K562 (cell line): ENCODE results near the gene MN1. TPM values are rescaled to one million over a fixed set of nuclear protein-coding genes. Genes with fewer than 3 reads are reported as not detected.

ENCODE experiments used
- ATAC-seq: fragments of 200-7000 bp; cut with Tn5 transposase; 3 replicates; pipeline ENCODE4 v1.9.1; 2020; ENCODE audit warnings: moderate library complexity
- BruUV-seq: library from RNA; stranded (reverse); fragments of 400-500 nt; replicated peaks from 2 replicates; lab custom pipeline; 2021; lab: Mats Ljungman, UMichigan
- CTCF ChIA-PET: fragments of 300-600 bp; formaldehyde crosslinking; extraction: SDS; loops from one replicate; lab custom pipeline; 2021; ENCODE audit warnings: low intra/inter-chr PET ratio; lab: Yijun Ruan, JAX
- POLR2A ChIA-PET: fragments of 300-600, 350-650 bp; sonication (Branson Sonifier 250); formaldehyde crosslinking; extraction: SDS; loops from one replicate; lab custom pipeline; 2021; ENCODE audit warnings: antibody characterized with exemption, inconsistent platforms; lab: Yijun Ruan, JAX
- DNase-seq, 4 experiments: peaks; one replicate each; pipeline versions ENCODE4 v3.0.0 to v3.0.0-alpha.2; 2011 to 2018; ENCODE audit warnings: low spot score in 3 of 4, mixed read lengths in 3 of 4; ENCODE audit errors: extremely low read depth in 1 of 4
- FAIRE-seq: peaks from 2 replicates; lab custom pipeline; 2011; peaks lifted over from hg19 to GRCh38; lab: Jason Lieb, UNC
- H2AFZ ChIP-seq: 2 replicates; pipeline ENCODE4 v1.6.0; 2011; ENCODE audit warnings: low read depth, low read length, control low read depth, inconsistent platforms
- H3K27ac ChIP-seq: fragments of 200-600 bp; 3 replicates; pipeline ENCODE4 v1.8.0; 2011; ENCODE audit warnings: low read depth, mild to moderate bottlenecking, control low read depth, inconsistent platforms, low read length, moderate library complexity, mixed read lengths; ENCODE audit errors: extremely low read depth
- H3K27me3 ChIP-seq, 2 experiments: fragments of 300-600 bp in 1 of 2; 2 replicates in 1 of 2; 3 replicates in 1 of 2; pipeline versions ENCODE4 v1.6.0 to v1.8.0; 2011; ENCODE audit warnings: inconsistent platforms in 2 of 2, low read length in 2 of 2, mild to moderate bottlenecking in 1 of 2, mixed read lengths in 1 of 2, moderate library complexity in 1 of 2; ENCODE audit not compliant: control insufficient read depth in 2 of 2, insufficient read depth in 2 of 2
- H3K36me3 ChIP-seq: fragments of 300-600 bp; 3 replicates; pipeline ENCODE4 v1.8.0; 2011; ENCODE audit warnings: mild to moderate bottlenecking, low read length, inconsistent platforms; ENCODE audit not compliant: control insufficient read depth, insufficient read depth
- H3K4me1 ChIP-seq, 2 experiments: fragments of 200-600 bp in 1 of 2; replicated peaks in 1 of 2; 2 replicates in 1 of 2; 3 replicates in 1 of 2; pipeline versions ENCODE4 v1.5.1 to v1.8.0; 2011; ENCODE audit warnings: inconsistent platforms in 2 of 2, low read length in 2 of 2, mild to moderate bottlenecking in 1 of 2, mixed read lengths in 1 of 2, moderate library complexity in 1 of 2; ENCODE audit not compliant: control insufficient read depth in 2 of 2, insufficient read depth in 2 of 2
- H3K4me2 ChIP-seq: 2 replicates; pipeline ENCODE4 v1.6.1; 2011; ENCODE audit warnings: low read length, control low read depth, inconsistent platforms, mixed read lengths; ENCODE audit not compliant: insufficient read depth
- H3K4me3 ChIP-seq: fragments of 200-600 bp; sonication (generic), shearing (Covaris generic); 2 replicates; pipeline ENCODE4 v1.5.1; 2016; ENCODE audit warnings: control low read depth, inconsistent platforms
- H3K79me2 ChIP-seq: fragments of 200-600 bp; 3 replicates; pipeline ENCODE4 v1.8.0; 2011; ENCODE audit warnings: low read length, inconsistent platforms; ENCODE audit not compliant: control insufficient read depth, insufficient read depth
- H3K9ac ChIP-seq, 2 experiments: 2 replicates each; pipeline versions ENCODE4 v1.6.0 to v1.6.1; 2011; ENCODE audit warnings: low read depth in 2 of 2, low read length in 2 of 2, control low read depth in 1 of 2, inconsistent platforms in 1 of 2, mild to moderate bottlenecking in 1 of 2, mixed read lengths in 1 of 2; ENCODE audit not compliant: insufficient read depth in 1 of 2
- H3K9me1 ChIP-seq: one replicate; pipeline ENCODE4 v1.6.0; 2011; ENCODE audit warnings: inconsistent platforms, mild to moderate bottlenecking, low read length, moderate library complexity; ENCODE audit not compliant: control insufficient read depth, insufficient read depth
- H3K9me3 ChIP-seq: replicated peaks from 2 replicates; pipeline ENCODE4 v1.5.1; 2011; ENCODE audit warnings: low read depth, low read length, inconsistent platforms; ENCODE audit not compliant: control insufficient read depth, insufficient read depth
- H4K20me1 ChIP-seq: replicated peaks from 2 replicates; pipeline ENCODE4 v1.6.1; 2011; ENCODE audit warnings: low read length, inconsistent platforms, mixed read lengths; ENCODE audit not compliant: control insufficient read depth, insufficient read depth
- ERF ChIP-seq: fragments of 450-650 bp; formaldehyde crosslinking; IDR thresholded peaks from 2 replicates; pipeline ENCODE4 v1.4.0; 2020; ENCODE audit warnings: mild to moderate bottlenecking, mixed read lengths
- SRSF1 ChIP-seq: fragments of 200-400 bp; formaldehyde crosslinking; IDR thresholded peaks from 2 replicates; pipeline ENCODE4 v1.6.1; 2017; ENCODE audit warnings: mild to moderate bottlenecking, low read depth, low read length, moderate library complexity
- ZBED1 ChIP-seq: IDR thresholded peaks from 2 replicates; pipeline ENCODE4 v1.6.1; 2014
- ZNF224 ChIP-seq: sonication (generic); formaldehyde crosslinking; IDR thresholded peaks from 2 replicates; pipeline ENCODE4 v1.8.0; 2022; ENCODE audit warnings: mild to moderate bottlenecking, missing genetic modification reagents
- ZNF780A ChIP-seq: fragments of 250-450 bp; sonication (Bioruptor Pico); IDR thresholded peaks from 2 replicates; pipeline ENCODE4 v1.5.0; 2021; ENCODE audit warnings: mild to moderate bottlenecking
- WGBS: fragments of 100-300 bp; shearing (Covaris generic); methylation state at CpG from one replicate; pipeline ENCODE4 v1.1.6; 2016; ENCODE audit warnings: low coverage, mixed read lengths; ENCODE audit not compliant: insufficient coverage; ENCODE audit errors: missing lambda C conversion rate; 5-methylcytosine and 5-hydroxymethylcytosine counted together
- in situ Hi-C: fragments of 300-500 bp; cut with MboI; formaldehyde crosslinking; loops from 4 replicates; pipeline ENCODE4 v1.15.0; 2018; ENCODE audit warnings: inconsistent platforms, mixed read lengths
- intact Hi-C: fragments of 100-400 bp; cut with micrococcal nuclease; formaldehyde crosslinking; loops from 2 replicates; pipeline ENCODE4 v1.14.2; 2022
- polyA plus RNA-seq, 8 experiments: library from polyadenylated mRNA; depleted of rRNA in 4 of 8; stranded (reverse) in 5 of 8; unstranded in 3 of 8; fragments of >200 nt; fragmentation: Nextera tagmentation in 2 of 8; fragmentation: Illumina TruSeq in 1 of 8; extraction: Ambion mirVana in 2 of 8; extraction: Trizol in 1 of 8; gene quantifications; 2 replicates each; pipeline versions ENCODE4 v1.2.1 to v1.2.3, GENCODE V29; 2011 to 2014; ENCODE audit warnings: inconsistent platforms in 1 of 8, missing spikeins in 1 of 8
- total RNA-seq, 7 experiments: library from RNA; depleted of rRNA in 6 of 7; stranded (reverse); fragments of >200 nt in 6 of 7; fragmentation: Illumina TruSeq in 2 of 7; extraction: Trizol in 2 of 7; gene quantifications; 2 replicates each; pipeline versions ENCODE4 v1.2.1 to v1.2.3, GENCODE V29; 2011 to 2021; ENCODE audit warnings: low replicate concordance in 1 of 7
- TF ChIP-seq, protein P1 (sequence below): fragments of 250-450 bp; sonication (Bioruptor Pico); IDR thresholded peaks from 2 replicates; pipeline ENCODE4 v1.9.0; 2021; ENCODE audit warnings: mild to moderate bottlenecking

The MN1 gene
- total and polyA plus RNA-seq, 9 of the 15 experiments (the other 6 are each of a cell fraction or from before 2014, with no cell fraction given) = under 0.01 to 0.05 (median 0.03) TPM; not detected in 5

DNA sequence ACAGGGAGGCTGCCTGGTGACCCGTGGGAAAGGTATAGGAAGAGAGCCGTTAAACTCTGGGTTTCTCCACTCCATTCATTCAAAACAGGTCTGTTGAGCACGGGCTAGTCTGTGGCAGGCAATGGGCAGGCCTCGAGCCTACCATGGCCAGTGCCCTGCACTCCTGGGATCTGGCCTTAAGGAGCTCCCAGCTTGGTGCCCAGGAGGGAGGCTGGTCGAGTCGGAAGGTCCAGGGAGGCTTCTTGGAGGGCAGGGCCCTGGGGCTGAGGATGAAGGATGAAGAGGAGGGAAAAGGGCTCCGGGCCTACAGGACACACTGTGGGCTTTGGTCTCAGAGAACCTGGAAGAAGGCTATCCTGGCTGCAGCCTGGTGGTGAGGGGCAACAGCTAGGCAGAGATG, 41.9 kb upstream of the MN1 start:
- POLR2A ChIA-PET = no interaction called here
- 57% methylated on average over 6 of the region's 7 CpGs for WGBS
- no peak overlapping the region for H3K4me2 ChIP-seq
- no peak for TF ChIP-seq ZNF780A (CRISPR knock-in tag)
- TF ChIP-seq, protein P1, sequence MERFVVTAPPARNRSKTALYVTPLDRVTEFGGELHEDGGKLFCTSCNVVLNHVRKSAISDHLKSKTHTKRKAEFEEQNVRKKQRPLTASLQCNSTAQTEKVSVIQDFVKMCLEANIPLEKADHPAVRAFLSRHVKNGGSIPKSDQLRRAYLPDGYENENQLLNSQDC = no peak
- TF ChIP-seq ZNF224 = no peak
- no peak for TF ChIP-seq SRSF1
- TF ChIP-seq ZBED1 = no peak
- TF ChIP-seq ERF (CRISPR knock-in tag) = no peak
- peaks cover 2% of the 10 kb centered on the region for H3K9me1 ChIP-seq
- H3K79me2 ChIP-seq = no peaks in the 10 kb centered on the region
- no peak overlapping the region for H2AFZ ChIP-seq
- H3K36me3 ChIP-seq = peaks cover 5% of the 10 kb centered on the region; the same call in 1 of the 3 replicates
- H3K4me1 ChIP-seq = peaks cover 7 to 16% of the 10 kb centered on the region in 2 experiments
- DNase-seq (no peak), FAIRE-seq (no peak), ATAC-seq (no peak)
- no TSS peak for BruUV-seq
- H3K9ac ChIP-seq = no peak overlapping the region
- CTCF ChIA-PET = no interaction called here
- in situ Hi-C loops (no loop called here), intact Hi-C loops (no loop called here)
- no peak overlapping the region for H3K4me3 ChIP-seq
- no peak overlapping the region for H3K27ac ChIP-seq
- no peaks in the 10 kb centered on the region for H3K27me3 ChIP-seq
- H4K20me1 ChIP-seq = peaks cover 4% of the 10 kb centered on the region
- H3K9me3 ChIP-seq = no peaks in the 10 kb centered on the region
